GM12878 (cell line): ENCODE measurements around the gene FBRSL1.

ENCODE experiments used
- CTCF ChIP-seq, 3 experiments: IDR thresholded peaks in 2 of 3; conservative IDR thresholded peaks in 1 of 3; 2 replicates each; pipeline ENCODE4 v1.5.1; 2011; ENCODE audit warnings: low read depth in 3 of 3, low read length in 3 of 3, mild to moderate bottlenecking in 3 of 3, control low read depth in 2 of 3, moderate library complexity in 2 of 3, inconsistent platforms in 1 of 3, mixed read lengths in 1 of 3; ENCODE audit not compliant: control insufficient read depth in 2 of 3, insufficient read depth in 1 of 3; ENCODE audit errors: extremely low read depth in 1 of 3
- HDGF ChIP-seq: fragments of 450-650 bp; IDR thresholded peaks from 2 replicates; pipeline ENCODE4 v1.6.1; 2016; ENCODE audit warnings: antibody characterized with exemption
- PKNOX1 ChIP-seq: fragments of 450-650 bp; IDR thresholded peaks from 2 replicates; pipeline ENCODE4 v1.6.1; 2016; ENCODE audit warnings: mild to moderate bottlenecking
- RAD21 ChIP-seq: IDR thresholded peaks from 2 replicates; pipeline ENCODE4 v1.6.1; 2011; ENCODE audit warnings: mild to moderate bottlenecking, low read depth, low read length, moderate library complexity; ENCODE audit not compliant: insufficient read depth
- ZBTB33 ChIP-seq: fragments of 450-650 bp; IDR thresholded peaks from 2 replicates; pipeline ENCODE4 v1.6.1; 2017; ENCODE audit warnings: mild to moderate bottlenecking

GRCh38 chr12:132524405-132524804 lies 34.5 kb downstream of the FBRSL1 start:
- no peak for TF ChIP-seq PKNOX1
- no peak for TF ChIP-seq RAD21
- TF ChIP-seq CTCF (IDR thresholded peaks at IDR 0.05 in 2 of 3, conservative IDR thresholded peaks at IDR 0.05 in 1 of 3; ENCODE audit: control insufficient read depth in 2 of 3, extremely low read depth in 1 of 3, insufficient read depth in 1 of 3, low read depth in 3 of 3, low read length in 3 of 3), result no peak
- no peak for TF ChIP-seq ZBTB33
- TF ChIP-seq HDGF, result no peak
